Activated CD8-positive, alpha-beta memory T cell treated with anti-CD3 and anti-CD28 coated beads for 36 hours (primary cell): ENCODE data around the gene CROCC2. TPM values are rescaled to one million over a fixed set of nuclear protein-coding genes. Genes with fewer than 3 reads are reported as not detected.

Source experiments
- CTCF ChIA-PET: fragments of 350-600 bp; sonication (Branson Sonifier 250); formaldehyde crosslinking; loops from one replicate; lab custom pipeline; 2021; ENCODE audit warnings: antibody characterized with exemption; lab: Charles Lee
- POLR2A ChIA-PET: fragments of 350-600 bp; sonication (Branson Sonifier 250); formaldehyde crosslinking; loops from one replicate; lab custom pipeline; 2021; ENCODE audit warnings: antibody characterized with exemption; lab: Charles Lee
- total RNA-seq, 2 experiments: library from RNA; stranded (reverse); gene quantifications; one replicate each; pipeline ENCODE4 v1.2.3, GENCODE V29; 2021

Gene CROCC2
- total RNA-seq, 2 experiments from 2014 or later = not detected

GRCh38 chr2:240989451-240990265 lies 83.5 kb downstream of the CROCC2 start:
- CTCF ChIA-PET = no interaction called here

GRCh38 chr2:240990266-240990529 lies 84.1 kb downstream of the CROCC2 start:
- ChIA-PET POLR2A (no interaction called here), CTCF (no interaction called here)

More at GRCh38 chr2:240989451-240990265, 83.5 kb downstream of the CROCC2 start:
- POLR2A ChIA-PET = no interaction called here

GRCh38 chr2:240990726-240991377 lies 84.7 kb downstream of the CROCC2 start:
- POLR2A ChIA-PET = no interaction called here
- CTCF ChIA-PET = no interaction called here

- CTCF ChIA-PET = no interaction called here
- POLR2A ChIA-PET = no interaction called here
Observed at GRCh38 chr2:240991378-240992263, 85.5 kb downstream of the CROCC2 start.

GRCh38 chr2:240992572-240993291 lies 86.6 kb downstream of the CROCC2 start:
- ChIA-PET POLR2A (no interaction called here), CTCF (no interaction called here)

- CTCF ChIA-PET = no interaction called here
- POLR2A ChIA-PET = no interaction called here
Observed at GRCh38 chr2:240993446-240994170, 87.5 kb downstream of the CROCC2 start.

GRCh38 chr2:240994171-240994896 lies 88.2 kb downstream of the CROCC2 start:
- ChIA-PET POLR2A (no interaction called here), CTCF (no interaction called here)

GRCh38 chr2:240995041-240996021 lies 89.2 kb downstream of the CROCC2 start:
- POLR2A ChIA-PET = no interaction called here
- CTCF ChIA-PET = no interaction called here

- CTCF ChIA-PET = interaction anchor here (0.6 kb wide), 1 partner anchor 27 kb away, joined by 3 read pairs; no protein-coding TSS in a partner anchor
- POLR2A ChIA-PET = no interaction called here
Observed at GRCh38 chr2:240996161-240996833, 90.2 kb downstream of the CROCC2 start.

- ChIA-PET CTCF (no interaction called here), POLR2A (no interaction called here)
Observed at GRCh38 chr2:240996834-240997140, 90.7 kb downstream of the CROCC2 start.

GRCh38 chr2:240997141-240997855 lies 91.2 kb downstream of the CROCC2 start:
- POLR2A ChIA-PET = no interaction called here
- CTCF ChIA-PET = no interaction called here

- CTCF ChIA-PET = interaction anchor here (0.6 kb wide), 1 partner anchor 59 kb away, joined by 6 read pairs; no protein-coding TSS in a partner anchor
Observed at GRCh38 chr2:240997856-240998705, 91.9 kb downstream of the CROCC2 start, which contains the start of gene SNED1. Gene SNED1 (plus strand): TSS chr2:240998618. CDS start chr2:240998838, 220 bp downstream.

GRCh38 chr2:240998706-240998994 lies 92.5 kb downstream of the CROCC2 start:
- ChIA-PET POLR2A (no interaction called here), CTCF (interaction anchor here (0.6 kb wide), 1 partner anchor 58 kb away, joined by 6 read pairs; no protein-coding TSS in a partner anchor)

More at GRCh38 chr2:240997856-240998705, 91.9 kb downstream of the CROCC2 start, which contains the start of gene SNED1:
- POLR2A ChIA-PET = no interaction called here

- POLR2A ChIA-PET = no interaction called here
- CTCF ChIA-PET = interaction anchor here (0.6 kb wide), 1 partner anchor 57 kb away, joined by 6 read pairs; no protein-coding TSS in a partner anchor
Observed at GRCh38 chr2:240998995-240999791, 93.1 kb downstream of the CROCC2 start.
